ENCODE data around the gene ASB17. TPM values are rescaled to one million over a fixed set of nuclear protein-coding genes. Genes with fewer than 3 reads are reported as not detected.
"Not testable (repeated sequence)": the region's sequence is repeated elsewhere in the genome, so short reads cannot be mapped to it uniquely, and the experiment has no call there.

Gene ASB17
- total RNA-seq, 4 donors from 2014 or later = not detected

DNA sequence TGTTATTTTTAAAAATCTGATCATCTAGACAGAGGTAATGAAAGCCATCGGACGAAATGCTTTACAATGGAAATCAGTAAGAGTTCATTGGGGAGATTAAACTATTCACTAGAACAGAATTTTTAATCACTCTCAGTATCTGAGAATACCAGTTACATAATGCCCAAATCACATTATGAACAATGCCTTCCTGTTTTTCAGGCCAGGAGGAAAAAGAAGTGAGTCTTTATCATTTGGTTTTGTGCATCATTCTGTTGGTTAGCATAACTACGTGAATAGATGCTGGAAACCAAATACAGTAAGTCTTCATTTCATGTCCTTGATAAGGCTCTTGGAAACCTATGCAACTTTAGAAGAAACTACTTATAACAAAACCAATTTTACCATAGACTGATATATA, 18.0 kb upstream of the ASB17 start:
- TF ChIP-seq POLR2AphosphoS5 (IDR thresholded peaks at IDR 0.05) (no peak), EP300 (IDR thresholded peaks at IDR 0.05) (no peak), POLR2A (IDR thresholded peaks at IDR 0.05) (no peak)
- TF ChIP-seq, protein P1, sequence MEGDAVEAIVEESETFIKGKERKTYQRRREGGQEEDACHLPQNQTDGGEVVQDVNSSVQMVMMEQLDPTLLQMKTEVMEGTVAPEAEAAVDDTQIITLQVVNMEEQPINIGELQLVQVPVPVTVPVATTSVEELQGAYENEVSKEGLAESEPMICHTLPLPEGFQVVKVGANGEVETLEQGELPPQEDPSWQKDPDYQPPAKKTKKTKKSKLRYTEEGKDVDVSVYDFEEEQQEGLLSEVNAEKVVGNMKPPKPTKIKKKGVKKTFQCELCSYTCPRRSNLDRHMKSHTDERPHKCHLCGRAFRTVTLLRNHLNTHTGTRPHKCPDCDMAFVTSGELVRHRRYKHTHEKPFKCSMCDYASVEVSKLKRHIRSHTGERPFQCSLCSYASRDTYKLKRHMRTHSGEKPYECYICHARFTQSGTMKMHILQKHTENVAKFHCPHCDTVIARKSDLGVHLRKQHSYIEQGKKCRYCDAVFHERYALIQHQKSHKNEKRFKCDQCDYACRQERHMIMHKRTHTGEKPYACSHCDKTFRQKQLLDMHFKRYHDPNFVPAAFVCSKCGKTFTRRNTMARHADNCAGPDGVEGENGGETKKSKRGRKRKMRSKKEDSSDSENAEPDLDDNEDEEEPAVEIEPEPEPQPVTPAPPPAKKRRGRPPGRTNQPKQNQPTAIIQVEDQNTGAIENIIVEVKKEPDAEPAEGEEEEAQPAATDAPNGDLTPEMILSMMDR (IDR thresholded peaks at IDR 0.05) = no peak
- H3K4me3 ChIP-seq = no peak overlapping the region

DNA sequence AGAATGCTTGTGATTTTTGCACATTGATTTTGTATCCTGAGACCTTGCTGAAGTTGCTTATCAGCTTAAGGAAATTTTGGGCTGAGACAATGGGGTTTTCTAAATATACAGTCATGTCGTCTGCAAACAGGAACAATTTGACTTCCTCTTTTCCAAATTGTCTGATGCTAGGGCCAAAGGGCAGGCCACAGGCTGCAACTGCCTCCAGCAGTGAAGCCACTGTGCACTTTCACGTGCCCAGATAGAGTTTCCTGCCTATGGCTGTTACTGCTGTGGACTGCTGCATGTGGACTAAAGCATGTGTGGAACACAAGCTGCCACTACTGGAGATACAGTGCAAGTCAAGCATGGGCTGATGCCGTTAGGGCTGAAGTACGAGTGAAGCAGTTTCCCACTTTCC, 10.8 kb upstream of the ASB17 start:
- WGBS = 60% methylated on average over 2 of the region's 4 CpGs
- not testable (repeated sequence) for DNase-seq (ENCODE audit: low spot score in 2 of 2); H3K4me3 ChIP-seq; H3K4me1 ChIP-seq; H3K9me3 ChIP-seq; H3K36me3 ChIP-seq; H3K27ac ChIP-seq; H3K27me3 ChIP-seq

More for the DNA sequence above, 18.0 kb upstream of the ASB17 start:
- 85% methylated on average over 3 of the region's 3 CpGs for WGBS
- Histone ChIP-seq H3K4me1 (no peaks in the 10 kb centered on the region), H3K36me3 (no peaks in the 10 kb centered on the region), H3K9me3 (no peaks in the 10 kb centered on the region), H3K27me3 (no peaks in the 10 kb centered on the region), H3K27ac (no peak overlapping the region)
- DNase-seq (ENCODE audit: low spot score in 2 of 2) = no peak

DNA sequence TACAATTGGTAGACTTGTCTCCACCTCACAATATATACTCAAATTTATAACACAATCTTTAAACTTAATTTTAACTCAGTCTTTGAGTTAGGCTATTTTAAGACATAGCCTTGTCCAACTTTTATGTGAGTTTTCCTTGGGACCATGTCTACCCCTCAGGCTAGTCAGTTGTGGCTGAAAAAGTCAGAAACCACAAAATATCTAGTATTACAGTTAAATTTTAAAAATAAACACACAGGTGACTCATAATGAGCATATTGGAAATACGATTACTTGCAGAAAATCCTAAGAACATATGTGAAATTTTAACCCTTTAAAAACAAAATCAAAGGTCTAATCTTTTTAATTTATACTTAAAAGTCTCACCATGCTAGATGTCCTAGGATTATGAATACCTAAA, 4.8 kb upstream of the ASB17 start:
- DNase-seq (ENCODE audit: low spot score in 2 of 2) = no peak
- TF ChIP-seq EP300 (IDR thresholded peaks at IDR 0.05) (no peak), POLR2AphosphoS5 (IDR thresholded peaks at IDR 0.05) (no peak), POLR2A (IDR thresholded peaks at IDR 0.05) (no peak)
- TF ChIP-seq, protein P1 (IDR thresholded peaks at IDR 0.05) = no peak
- H3K27me3 ChIP-seq = no peaks in the 10 kb centered on the region
- H3K27ac ChIP-seq = no peak overlapping the region
- no peak overlapping the region for H3K4me3 ChIP-seq
- no peaks in the 10 kb centered on the region for H3K4me1 ChIP-seq
- no peaks in the 10 kb centered on the region for H3K36me3 ChIP-seq
- H3K9me3 ChIP-seq = peaks cover 6% of the 10 kb centered on the region
- WGBS = 8% methylated on average over 1 of the region's 1 CpG

DNA sequence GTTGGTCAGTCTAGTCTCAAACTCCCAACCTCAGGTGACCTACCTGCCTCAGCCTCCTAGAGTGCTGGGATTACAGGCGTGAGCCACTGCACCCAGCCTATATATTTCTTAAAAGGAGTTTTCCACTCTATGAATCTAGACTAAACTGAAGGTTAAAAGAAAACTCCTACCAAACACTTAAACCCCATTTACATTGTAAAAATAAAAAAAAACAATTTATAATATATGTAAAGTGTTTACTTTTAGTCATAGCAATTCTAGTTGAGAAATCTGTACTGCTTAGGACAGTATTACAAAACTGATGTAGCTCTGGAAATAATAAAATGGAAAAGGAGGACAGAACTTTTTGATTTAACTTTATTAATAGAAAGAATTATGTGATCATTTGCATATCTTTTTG, 9.5 kb downstream of the ASB17 start:
- no peak for TF ChIP-seq EP300 (IDR thresholded peaks at IDR 0.05)
- TF ChIP-seq, protein P1 (IDR thresholded peaks at IDR 0.05) = no peak
- DNase-seq (ENCODE audit: low spot score in 2 of 2) = no peak
- H3K36me3 ChIP-seq = no peaks in the 10 kb centered on the region
- whole genome bisulfite sequencing = 87% methylated on average over 1 of the region's 1 CpG
- H3K4me1 ChIP-seq = no peaks in the 10 kb centered on the region
- no peaks in the 10 kb centered on the region for H3K9me3 ChIP-seq
- no peaks in the 10 kb centered on the region for H3K27me3 ChIP-seq
- H3K27ac ChIP-seq = no peak overlapping the region
- H3K4me3 ChIP-seq = no peak overlapping the region

DNA sequence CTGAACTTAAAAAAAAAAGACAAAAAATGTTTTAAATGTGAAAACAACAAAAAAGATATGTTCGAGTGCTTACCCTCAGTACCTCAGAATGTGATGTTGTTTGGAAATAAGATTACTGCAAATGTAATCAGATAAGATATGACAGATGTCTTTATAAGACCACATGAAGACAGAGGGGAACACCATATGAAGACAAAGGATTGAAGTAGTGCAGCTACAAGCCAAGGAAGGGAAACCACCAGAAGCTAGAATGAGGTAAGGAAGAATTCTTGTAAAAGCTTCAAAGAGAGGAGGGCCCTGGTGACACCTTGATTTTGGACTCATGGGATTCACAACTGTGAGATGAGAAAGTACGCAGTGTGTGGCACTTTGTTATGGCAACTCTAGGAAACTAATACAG, 15.4 kb downstream of the ASB17 start:
- Histone ChIP-seq H3K4me3 (no peak overlapping the region), H3K9me3 (no peaks in the 10 kb centered on the region), H3K4me1 (no peaks in the 10 kb centered on the region), H3K27me3 (no peaks in the 10 kb centered on the region), H3K36me3 (no peaks in the 10 kb centered on the region), H3K27ac (no peak overlapping the region)
- WGBS = 74% methylated on average over 2 of the region's 2 CpGs
- TF ChIP-seq POLR2AphosphoS5 (IDR thresholded peaks at IDR 0.05) = no peak
- no peak for TF ChIP-seq POLR2A (IDR thresholded peaks at IDR 0.05)
- TF ChIP-seq, protein P1 (IDR thresholded peaks at IDR 0.05) = no peak
- TF ChIP-seq EP300 (IDR thresholded peaks at IDR 0.05) = no peak
- no peak for DNase-seq (ENCODE audit: low spot score in 2 of 2)

DNA sequence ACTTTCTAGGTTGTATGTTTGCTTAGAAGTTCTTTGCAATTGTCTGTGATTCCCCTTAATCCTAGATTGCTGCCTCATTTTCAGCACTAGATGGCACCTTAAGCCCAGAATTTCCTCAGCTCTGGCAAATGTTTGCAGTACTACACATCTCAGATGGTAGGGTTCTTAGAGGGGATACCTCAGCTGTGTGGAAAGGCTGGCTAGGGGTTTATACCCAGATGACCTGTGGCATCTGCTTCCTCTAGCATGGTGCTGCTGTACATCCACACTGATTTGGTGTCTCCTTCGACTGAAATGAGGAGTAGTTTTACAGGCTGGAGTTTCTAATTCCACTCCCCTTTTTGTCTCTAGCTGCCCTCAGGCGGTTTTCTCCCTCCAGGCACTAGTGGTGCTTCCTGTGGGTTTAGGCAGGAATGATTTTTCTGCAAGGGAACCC, 23.5 kb downstream of the ASB17 start:
- WGBS = 39% methylated on average over 2 of the region's 2 CpGs
- no peak for DNase-seq (ENCODE audit: low spot score in 2 of 2)
- H3K9me3 ChIP-seq = peaks cover 5% of the 10 kb centered on the region
- H3K4me1 ChIP-seq = no peaks in the 10 kb centered on the region
- no peaks in the 10 kb centered on the region for H3K36me3 ChIP-seq
- H3K27ac ChIP-seq = no peak overlapping the region
- no peaks in the 10 kb centered on the region for H3K27me3 ChIP-seq
- TF ChIP-seq, protein P1 (IDR thresholded peaks at IDR 0.05) = no peak
- TF ChIP-seq EP300 (IDR thresholded peaks at IDR 0.05) (no peak), POLR2AphosphoS5 (IDR thresholded peaks at IDR 0.05) (no peak), POLR2A (IDR thresholded peaks at IDR 0.05) (no peak)
- no peak overlapping the region for H3K4me3 ChIP-seq
